ENCODE data around the gene MYBPC2. TPM values are rescaled to one million over a fixed set of nuclear protein-coding genes. Genes with fewer than 3 reads are reported as not detected.

MYBPC2 gene
- total RNA-seq, 2 experiments from 2014 or later, result 0.08 TPM; not detected in 1

DNA sequence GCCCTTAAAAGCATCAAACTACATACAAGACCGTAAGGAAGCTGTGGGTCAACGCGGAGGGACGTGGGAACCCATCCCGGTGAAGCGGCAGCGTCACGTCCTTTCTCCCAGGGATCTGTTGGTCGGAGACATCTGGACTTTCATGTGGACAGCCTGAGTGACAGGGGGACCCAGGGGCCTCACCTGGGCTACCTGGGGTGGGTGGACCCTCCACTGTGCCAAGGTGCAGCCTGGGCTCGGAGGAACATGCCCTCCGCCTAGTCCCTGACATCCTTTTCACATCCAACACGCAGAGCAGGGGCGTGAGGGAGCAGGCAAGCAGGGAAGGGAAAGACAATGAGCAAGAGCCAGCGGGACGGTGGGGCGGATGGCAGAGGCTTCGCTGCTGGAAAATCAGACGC, 57.7 kb downstream of the MYBPC2 start:
- Mint-ChIP-seq H3K36me3 (ENCODE audit: low read depth) (peaks cover 26% of the 10 kb centered on the region), H3K27me3 (no peaks in the 10 kb centered on the region), H3K27ac (no peak overlapping the region), H3K4me1 (ENCODE audit: low read depth) (peaks cover 42% of the 10 kb centered on the region), H3K4me3 (no peak overlapping the region), H3K9me3 (no peaks in the 10 kb centered on the region)
- intact Hi-C loops (cut with DNase I, micrococcal nuclease), result no loop called here
- DNase-seq, result no peak
- ChIA-PET CTCF (no interaction called here), POLR2A (no interaction called here)
- H3K4me1 ChIP-seq (ENCODE audit: insufficient read depth, low read length), result peaks cover 25% of the 10 kb centered on the region
- ATAC-seq (ENCODE audit: poor library complexity), result no peak
- no peak overlapping the region for H3K4me3 ChIP-seq (ENCODE audit: low read length)
- TF ChIP-seq, protein P1, sequence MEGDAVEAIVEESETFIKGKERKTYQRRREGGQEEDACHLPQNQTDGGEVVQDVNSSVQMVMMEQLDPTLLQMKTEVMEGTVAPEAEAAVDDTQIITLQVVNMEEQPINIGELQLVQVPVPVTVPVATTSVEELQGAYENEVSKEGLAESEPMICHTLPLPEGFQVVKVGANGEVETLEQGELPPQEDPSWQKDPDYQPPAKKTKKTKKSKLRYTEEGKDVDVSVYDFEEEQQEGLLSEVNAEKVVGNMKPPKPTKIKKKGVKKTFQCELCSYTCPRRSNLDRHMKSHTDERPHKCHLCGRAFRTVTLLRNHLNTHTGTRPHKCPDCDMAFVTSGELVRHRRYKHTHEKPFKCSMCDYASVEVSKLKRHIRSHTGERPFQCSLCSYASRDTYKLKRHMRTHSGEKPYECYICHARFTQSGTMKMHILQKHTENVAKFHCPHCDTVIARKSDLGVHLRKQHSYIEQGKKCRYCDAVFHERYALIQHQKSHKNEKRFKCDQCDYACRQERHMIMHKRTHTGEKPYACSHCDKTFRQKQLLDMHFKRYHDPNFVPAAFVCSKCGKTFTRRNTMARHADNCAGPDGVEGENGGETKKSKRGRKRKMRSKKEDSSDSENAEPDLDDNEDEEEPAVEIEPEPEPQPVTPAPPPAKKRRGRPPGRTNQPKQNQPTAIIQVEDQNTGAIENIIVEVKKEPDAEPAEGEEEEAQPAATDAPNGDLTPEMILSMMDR (IDR thresholded peaks at IDR 0.05), result no peak
- peaks cover 0 to 3% of the 10 kb centered on the region in 2 experiments for H3K9me3 ChIP-seq (ENCODE audit: control insufficient read depth in 1 of 2, insufficient read depth in 1 of 2, low read length in 2 of 2)
- no peaks in the 10 kb centered on the region for H3K36me3 ChIP-seq (ENCODE audit: insufficient read depth, low read length)
- H3K27ac ChIP-seq (ENCODE audit: low read depth in 1 of 2, low read length in 2 of 2), result no peak overlapping the region
- no peaks in the 10 kb centered on the region for H3K27me3 ChIP-seq (ENCODE audit: control insufficient read depth in 1 of 2, insufficient read depth in 2 of 2, low read length in 2 of 2)

DNA sequence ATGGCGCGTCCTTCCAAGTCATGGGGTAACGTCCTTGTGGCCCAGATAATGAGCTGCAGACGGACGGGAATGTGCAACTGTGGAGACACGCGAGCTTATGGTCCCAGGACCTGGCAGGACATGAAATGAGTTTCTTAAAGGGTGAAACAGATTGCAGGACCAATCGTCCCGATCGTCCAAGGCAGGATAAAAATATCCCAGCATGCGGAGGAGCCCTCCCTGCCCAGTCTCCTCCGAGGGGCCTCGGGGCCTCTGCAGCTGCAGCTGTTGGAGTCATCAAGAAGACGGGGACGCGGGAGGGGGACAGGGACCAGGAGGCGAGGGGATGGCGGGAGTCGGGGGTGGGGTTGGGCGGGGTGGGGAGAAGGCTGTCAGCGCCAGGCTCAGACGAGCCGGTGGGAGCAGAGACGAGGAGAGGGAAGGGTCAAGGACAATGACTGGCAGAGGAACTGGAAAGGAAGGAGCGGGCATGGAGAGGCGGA, 58.3 kb downstream of the MYBPC2 start:
- peaks cover 21% of the 10 kb centered on the region for H3K36me3 Mint-ChIP-seq (ENCODE audit: low read depth)
- ChIA-PET POLR2A (no interaction called here), CTCF (no interaction called here)
- Histone ChIP-seq H3K36me3 (ENCODE audit: insufficient read depth, low read length) (no peaks in the 10 kb centered on the region), H3K4me1 (ENCODE audit: insufficient read depth, low read length) (peaks cover 25% of the 10 kb centered on the region), H3K27ac (ENCODE audit: low read depth in 1 of 2, low read length in 2 of 2) (no peak overlapping the region), H3K9me3 (ENCODE audit: control insufficient read depth in 1 of 2, insufficient read depth in 1 of 2, low read length in 2 of 2) (peaks cover 0 to 3% of the 10 kb centered on the region in 2 experiments), H3K4me3 (ENCODE audit: low read length) (no peak overlapping the region), H3K27me3 (ENCODE audit: control insufficient read depth in 1 of 2, insufficient read depth in 2 of 2, low read length in 2 of 2) (no peaks in the 10 kb centered on the region)
- ATAC-seq (ENCODE audit: poor library complexity) (no peak), DNase-seq (peak in 1 of 14 experiments; percentile 14)
- no peaks in the 10 kb centered on the region for H3K27me3 Mint-ChIP-seq
- peaks cover 42% of the 10 kb centered on the region for H3K4me1 Mint-ChIP-seq (ENCODE audit: low read depth)
- no peak overlapping the region for H3K4me3 Mint-ChIP-seq
- H3K9me3 Mint-ChIP-seq, result no peaks in the 10 kb centered on the region
- no peak overlapping the region for H3K27ac Mint-ChIP-seq
- TF ChIP-seq, protein P1 (IDR thresholded peaks at IDR 0.05), result no peak
- intact Hi-C loops (cut with DNase I, micrococcal nuclease), result no loop called here

DNA sequence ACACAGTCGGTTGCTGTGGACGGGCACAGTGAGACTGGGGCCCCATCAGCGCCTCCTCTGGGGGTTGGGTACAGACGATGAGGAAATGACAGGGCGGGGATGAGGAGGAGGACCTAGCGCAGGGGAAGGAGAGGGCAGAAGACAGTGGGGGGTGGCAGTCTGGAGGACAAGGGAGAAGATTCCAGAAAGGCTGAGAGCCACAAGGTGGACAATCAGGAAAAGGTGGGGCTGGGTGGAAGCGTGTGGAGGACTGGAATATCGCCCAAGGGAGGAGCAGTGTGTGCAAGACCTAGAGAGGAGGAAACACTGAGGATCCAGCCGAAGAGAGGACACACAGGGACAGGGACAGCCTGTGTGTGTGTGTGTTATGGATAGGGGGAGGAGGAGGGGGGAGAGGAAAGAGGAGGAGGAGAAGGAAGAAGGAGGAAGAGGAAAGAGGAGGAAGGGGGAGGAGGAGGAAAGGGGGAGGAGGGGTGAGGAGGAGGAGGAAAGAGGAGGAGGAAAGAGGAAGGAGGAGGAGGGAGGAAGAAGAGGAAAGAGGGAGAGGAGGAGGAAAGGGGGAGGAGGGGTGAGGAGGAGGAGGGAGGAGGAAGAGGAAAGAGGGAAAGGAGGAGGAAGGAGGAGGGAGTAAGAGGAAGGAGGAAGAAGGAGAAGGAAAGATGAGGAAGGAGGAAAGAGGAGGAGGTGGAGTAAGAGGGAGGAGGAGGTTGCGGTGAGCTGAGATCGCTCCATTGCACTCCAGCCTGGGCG, 59.8 kb downstream of the MYBPC2 start:
- ChIA-PET POLR2A (no interaction called here), CTCF (no interaction called here)
- Mint-ChIP-seq H3K36me3 (ENCODE audit: low read depth) (peaks cover 14% of the 10 kb centered on the region), H3K4me3 (no peak overlapping the region), H3K27ac (no peak overlapping the region), H3K9me3 (no peaks in the 10 kb centered on the region), H3K4me1 (ENCODE audit: low read depth) (peaks cover 37% of the 10 kb centered on the region), H3K27me3 (no peaks in the 10 kb centered on the region)
- peaks cover 20% of the 10 kb centered on the region for H3K4me1 ChIP-seq (ENCODE audit: insufficient read depth, low read length)
- H3K4me3 ChIP-seq (ENCODE audit: low read length), result no peak overlapping the region
- intact Hi-C loops (cut with DNase I, micrococcal nuclease), result no loop called here
- H3K27ac ChIP-seq (ENCODE audit: low read depth in 1 of 2, low read length in 2 of 2), result no peak overlapping the region
- H3K27me3 ChIP-seq (ENCODE audit: control insufficient read depth in 1 of 2, insufficient read depth in 2 of 2, low read length in 2 of 2), result no peaks in the 10 kb centered on the region
- no peaks in the 10 kb centered on the region for H3K36me3 ChIP-seq (ENCODE audit: insufficient read depth, low read length)
- DNase-seq (peak in 7 of 14 experiments; percentile 15 to 50 (median 30)), ATAC-seq (ENCODE audit: poor library complexity) (peak; percentile 91)
- TF ChIP-seq, protein P1 (IDR thresholded peaks at IDR 0.05), result no peak
- no peaks in the 10 kb centered on the region for H3K9me3 ChIP-seq (ENCODE audit: control insufficient read depth in 1 of 2, insufficient read depth in 1 of 2, low read length in 2 of 2)
